ENCODE measurements around the gene AURKB. TPM values are rescaled to one million over a fixed set of nuclear protein-coding genes. Genes with fewer than 3 reads are reported as not detected.
A peak's percentile ranks its signal among the peaks of the same experiment; 100 is the strongest.

Gene AURKB
- total and polyA plus RNA-seq, 2 of the 13 experiments (the other 11 are each of a cell fraction or from before 2014, with no cell fraction given) = 29.5 to 75.3 TPM

DNA sequence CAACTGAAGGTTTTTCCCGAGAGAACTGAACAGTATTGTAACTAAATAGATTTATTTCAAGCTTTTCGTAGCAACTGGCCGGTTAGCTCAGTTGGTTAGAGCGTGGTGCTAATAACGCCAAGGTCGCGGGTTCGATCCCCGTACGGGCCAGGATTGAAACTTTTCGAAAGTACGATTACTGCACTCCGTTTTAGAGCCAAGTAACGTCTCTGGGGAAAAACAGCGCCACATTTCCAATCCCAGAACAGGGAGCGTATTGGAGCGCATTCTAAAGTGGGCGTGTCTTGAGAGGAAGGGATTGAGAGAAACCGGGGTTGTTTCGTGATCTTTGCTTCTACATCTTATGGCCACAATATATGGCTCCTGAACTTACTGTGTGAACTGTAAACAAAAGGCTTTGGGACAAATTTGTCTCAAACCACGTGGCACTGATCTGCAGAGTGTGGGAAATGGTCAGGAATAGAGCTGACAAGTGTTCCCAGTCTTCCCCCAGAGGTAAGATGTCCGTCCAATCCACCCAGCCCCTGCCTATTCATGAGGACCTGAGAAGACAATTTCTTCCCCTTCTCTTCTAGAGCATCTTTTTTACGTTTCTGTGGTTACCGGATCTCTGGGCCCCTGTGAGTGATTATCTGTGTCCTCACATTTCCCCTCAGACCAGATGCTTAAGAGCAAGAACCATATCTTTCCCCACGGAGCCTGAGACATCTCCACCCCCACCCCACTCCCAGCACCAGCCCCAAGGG lies 22.7 kb downstream of the AURKB start (continued):
- TF ChIP-seq, protein P1, sequence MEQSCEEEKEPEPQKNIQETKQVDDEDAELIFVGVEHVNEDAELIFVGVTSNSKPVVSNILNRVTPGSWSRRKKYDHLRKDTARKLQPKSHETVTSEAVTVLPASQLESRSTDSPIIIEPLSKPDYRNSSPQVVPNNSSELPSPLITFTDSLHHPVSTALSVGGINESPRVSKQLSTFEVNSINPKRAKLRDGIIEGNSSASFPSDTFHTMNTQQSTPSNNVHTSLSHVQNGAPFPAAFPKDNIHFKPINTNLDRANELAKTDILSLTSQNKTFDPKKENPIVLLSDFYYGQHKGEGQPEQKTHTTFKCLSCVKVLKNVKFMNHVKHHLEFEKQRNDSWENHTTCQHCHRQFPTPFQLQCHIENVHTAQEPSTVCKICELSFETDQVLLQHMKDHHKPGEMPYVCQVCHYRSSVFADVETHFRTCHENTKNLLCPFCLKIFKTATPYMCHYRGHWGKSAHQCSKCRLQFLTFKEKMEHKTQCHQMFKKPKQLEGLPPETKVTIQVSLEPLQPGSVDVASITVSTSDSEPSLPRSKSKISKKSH (CRISPR knock-in tag; IDR thresholded peaks at IDR 0.05; ENCODE audit: borderline replicate concordance) = no peak
- TF ChIP-seq, protein P2, sequence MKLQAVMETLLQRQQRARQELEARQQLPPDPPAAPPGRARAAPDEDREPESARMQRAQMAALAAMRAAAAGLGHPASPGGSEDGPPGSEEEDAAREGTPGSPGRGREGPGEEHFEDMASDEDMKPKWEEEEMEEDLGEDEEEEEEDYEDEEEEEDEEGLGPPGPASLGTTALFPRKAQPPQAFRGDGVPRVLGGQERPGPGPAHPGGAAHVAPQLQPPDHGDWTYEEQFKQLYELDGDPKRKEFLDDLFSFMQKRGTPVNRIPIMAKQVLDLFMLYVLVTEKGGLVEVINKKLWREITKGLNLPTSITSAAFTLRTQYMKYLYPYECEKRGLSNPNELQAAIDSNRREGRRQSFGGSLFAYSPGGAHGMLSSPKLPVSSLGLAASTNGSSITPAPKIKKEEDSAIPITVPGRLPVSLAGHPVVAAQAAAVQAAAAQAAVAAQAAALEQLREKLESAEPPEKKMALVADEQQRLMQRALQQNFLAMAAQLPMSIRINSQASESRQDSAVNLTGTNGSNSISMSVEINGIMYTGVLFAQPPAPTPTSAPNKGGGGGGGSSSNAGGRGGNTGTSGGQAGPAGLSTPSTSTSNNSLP (IDR thresholded peaks at IDR 0.05; ENCODE audit: low read depth, low read length) = peak; percentile 76
- TF ChIP-seq SMAD1 (CRISPR knock-in tag; IDR thresholded peaks at IDR 0.05; ENCODE audit: borderline replicate concordance, low read depth) = no peak
- peak; percentile 59; the same call in 1 of the 2 replicates for TF ChIP-seq SOX5 (CRISPR knock-in tag; IDR thresholded peaks at IDR 0.05; ENCODE audit: borderline replicate concordance)
- TF ChIP-seq, protein P3, sequence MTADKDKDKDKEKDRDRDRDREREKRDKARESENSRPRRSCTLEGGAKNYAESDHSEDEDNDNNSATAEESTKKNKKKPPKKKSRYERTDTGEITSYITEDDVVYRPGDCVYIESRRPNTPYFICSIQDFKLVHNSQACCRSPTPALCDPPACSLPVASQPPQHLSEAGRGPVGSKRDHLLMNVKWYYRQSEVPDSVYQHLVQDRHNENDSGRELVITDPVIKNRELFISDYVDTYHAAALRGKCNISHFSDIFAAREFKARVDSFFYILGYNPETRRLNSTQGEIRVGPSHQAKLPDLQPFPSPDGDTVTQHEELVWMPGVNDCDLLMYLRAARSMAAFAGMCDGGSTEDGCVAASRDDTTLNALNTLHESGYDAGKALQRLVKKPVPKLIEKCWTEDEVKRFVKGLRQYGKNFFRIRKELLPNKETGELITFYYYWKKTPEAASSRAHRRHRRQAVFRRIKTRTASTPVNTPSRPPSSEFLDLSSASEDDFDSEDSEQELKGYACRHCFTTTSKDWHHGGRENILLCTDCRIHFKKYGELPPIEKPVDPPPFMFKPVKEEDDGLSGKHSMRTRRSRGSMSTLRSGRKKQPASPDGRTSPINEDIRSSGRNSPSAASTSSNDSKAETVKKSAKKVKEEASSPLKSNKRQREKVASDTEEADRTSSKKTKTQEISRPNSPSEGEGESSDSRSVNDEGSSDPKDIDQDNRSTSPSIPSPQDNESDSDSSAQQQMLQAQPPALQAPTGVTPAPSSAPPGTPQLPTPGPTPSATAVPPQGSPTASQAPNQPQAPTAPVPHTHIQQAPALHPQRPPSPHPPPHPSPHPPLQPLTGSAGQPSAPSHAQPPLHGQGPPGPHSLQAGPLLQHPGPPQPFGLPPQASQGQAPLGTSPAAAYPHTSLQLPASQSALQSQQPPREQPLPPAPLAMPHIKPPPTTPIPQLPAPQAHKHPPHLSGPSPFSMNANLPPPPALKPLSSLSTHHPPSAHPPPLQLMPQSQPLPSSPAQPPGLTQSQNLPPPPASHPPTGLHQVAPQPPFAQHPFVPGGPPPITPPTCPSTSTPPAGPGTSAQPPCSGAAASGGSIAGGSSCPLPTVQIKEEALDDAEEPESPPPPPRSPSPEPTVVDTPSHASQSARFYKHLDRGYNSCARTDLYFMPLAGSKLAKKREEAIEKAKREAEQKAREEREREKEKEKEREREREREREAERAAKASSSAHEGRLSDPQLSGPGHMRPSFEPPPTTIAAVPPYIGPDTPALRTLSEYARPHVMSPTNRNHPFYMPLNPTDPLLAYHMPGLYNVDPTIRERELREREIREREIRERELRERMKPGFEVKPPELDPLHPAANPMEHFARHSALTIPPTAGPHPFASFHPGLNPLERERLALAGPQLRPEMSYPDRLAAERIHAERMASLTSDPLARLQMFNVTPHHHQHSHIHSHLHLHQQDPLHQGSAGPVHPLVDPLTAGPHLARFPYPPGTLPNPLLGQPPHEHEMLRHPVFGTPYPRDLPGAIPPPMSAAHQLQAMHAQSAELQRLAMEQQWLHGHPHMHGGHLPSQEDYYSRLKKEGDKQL (CRISPR knock-in tag; IDR thresholded peaks at IDR 0.05; ENCODE audit: low read depth) = peak; percentile 56; the same call in 1 of the 2 replicates
- peak; percentile 25 for TF ChIP-seq SKI (IDR thresholded peaks at IDR 0.05; ENCODE audit: partially characterized antibody)
- TF ChIP-seq MAX (IDR thresholded peaks at IDR 0.05) = peak; percentile 81
- no peak for TF ChIP-seq ZNF687 (CRISPR knock-in tag; IDR thresholded peaks at IDR 0.05)
- no peak for TF ChIP-seq ZKSCAN1 (IDR thresholded peaks at IDR 0.05; ENCODE audit: low read length)
- no peak for TF ChIP-seq TP53 (CRISPR knock-in tag; conservative IDR thresholded peaks at IDR 0.05)
- TF ChIP-seq HOXA3 (CRISPR knock-in tag; IDR thresholded peaks at IDR 0.05) = peak; percentile 60; the same call in 1 of the 2 replicates
- TF ChIP-seq ZNF577 (CRISPR knock-in tag; IDR thresholded peaks at IDR 0.05; ENCODE audit: borderline replicate concordance, low read depth) = no peak
- 0 out of 2 replicates have a peak, but pooled peaks have one; percentile 76 for TF ChIP-seq PRMT3 (CRISPR knock-in tag; IDR thresholded peaks at IDR 0.05; ENCODE audit: borderline replicate concordance, low read depth)
- TF ChIP-seq KMT2B (CRISPR knock-in tag; IDR thresholded peaks at IDR 0.05) = no peak; the same call in 1 of the 2 replicates
- peak; percentile 82 for TF ChIP-seq HDAC2 (CRISPR knock-in tag; IDR thresholded peaks at IDR 0.05)

Data from HepG2 (cell line).